CD14-positive monocyte (primary cell): ENCODE measurements around the gene EIF2B2. TPM values are rescaled to one million over a fixed set of nuclear protein-coding genes. Genes with fewer than 3 reads are reported as not detected.
A peak's percentile ranks its signal among the peaks of the same experiment; 100 is the strongest.

ENCODE experiments used
- DNase-seq, 3 donors: peaks; one replicate each; pipeline ENCODE4 v3.0.0-alpha.2; 2011 to 2022
- H2AFZ ChIP-seq: 2 replicates; pipeline ENCODE4 v1.6.0; 2012; ENCODE audit warnings: mild to moderate bottlenecking, low read depth, low read length, inconsistent platforms; ENCODE audit not compliant: insufficient read depth, poor library complexity, severe bottlenecking
- H3K27ac ChIP-seq, 2 donors: 1 replicate in 1 of 2; 2 replicates in 1 of 2; pipeline ENCODE4 v1.5.1; 2012 to 2013; ENCODE audit warnings: low read length in 2 of 2, control low read depth in 1 of 2, inconsistent platforms in 1 of 2, low read depth in 1 of 2, mild to moderate bottlenecking in 1 of 2
- H3K27me3 ChIP-seq, 2 donors: one replicate each; pipeline versions ENCODE4 v1.6.0 to v1.6.1; 2011 to 2013; ENCODE audit warnings: low read length in 2 of 2; ENCODE audit not compliant: control insufficient read depth in 2 of 2, insufficient read depth in 2 of 2
- H3K36me3 ChIP-seq, 2 donors: replicated peaks in 1 of 2; 1 replicate in 1 of 2; 2 replicates in 1 of 2; pipeline versions ENCODE4 v1.5.1 to v1.6.1; 2012 to 2013; ENCODE audit warnings: low read length in 2 of 2, control low read depth in 1 of 2, inconsistent platforms in 1 of 2, mild to moderate bottlenecking in 1 of 2; ENCODE audit not compliant: insufficient read depth in 2 of 2, control insufficient read depth in 1 of 2
- H3K4me1 ChIP-seq, 2 donors: 1 replicate in 1 of 2; 2 replicates in 1 of 2; pipeline versions ENCODE4 v1.5.1 to v1.6.1; 2012 to 2013; ENCODE audit warnings: low read length in 2 of 2, control low read depth in 1 of 2, inconsistent platforms in 1 of 2, mild to moderate bottlenecking in 1 of 2, moderate library complexity in 1 of 2; ENCODE audit not compliant: insufficient read depth in 2 of 2, control insufficient read depth in 1 of 2
- H3K4me2 ChIP-seq: replicated peaks from 2 replicates; pipeline ENCODE3; 2012; ENCODE audit warnings: low read length, moderate library complexity, mild to moderate bottlenecking; ENCODE audit not compliant: poor library complexity, severe bottlenecking; ENCODE audit errors: extremely low read depth
- H3K4me3 ChIP-seq, 3 experiments: fragments of 200-600 bp in 1 of 3; sonication (generic) in 1 of 3; replicated peaks in 1 of 3; 1 replicate in 2 of 3; 2 replicates in 1 of 3; pipeline ENCODE4 v1.5.1; 2011 to 2013; ENCODE audit warnings: low read length in 3 of 3, mild to moderate bottlenecking in 3 of 3, control low read depth in 2 of 3, low read depth in 2 of 3, inconsistent platforms in 1 of 3, moderate library complexity in 1 of 3
- H3K79me2 ChIP-seq: 2 replicates; pipeline ENCODE4 v1.6.0; 2012; ENCODE audit warnings: mild to moderate bottlenecking, control low read depth, inconsistent platforms, low read length, moderate library complexity; ENCODE audit not compliant: insufficient read depth
- H3K9ac ChIP-seq: 2 replicates; pipeline ENCODE4 v1.6.0; 2017; ENCODE audit warnings: low read length, mild to moderate bottlenecking; ENCODE audit not compliant: insufficient read depth, poor library complexity, severe bottlenecking
- H3K9me3 ChIP-seq, 2 donors: replicated peaks in 1 of 2; 1 replicate in 1 of 2; 2 replicates in 1 of 2; pipeline versions ENCODE4 v1.5.1 to v1.6.1; 2012 to 2013; ENCODE audit warnings: low read length in 2 of 2, control low read depth in 1 of 2; ENCODE audit not compliant: control insufficient read depth in 1 of 2, insufficient read depth in 1 of 2
- H4K20me1 ChIP-seq: 2 replicates; pipeline ENCODE4 v1.6.0; 2012; ENCODE audit warnings: mild to moderate bottlenecking, low read length, control low read depth, moderate library complexity; ENCODE audit not compliant: insufficient read depth
- H3K27ac Mint-ChIP-seq, 7 donors: one replicate each; pipeline ENCODE4 v1.8.0; 2020; ENCODE audit warnings: mild to moderate bottlenecking in 7 of 7, mixed read lengths in 7 of 7, moderate library complexity in 6 of 7, inconsistent platforms in 2 of 7
- H3K27me3 Mint-ChIP-seq, 3 donors: one replicate each; pipeline ENCODE4 v1.8.0; 2021 to 2022; ENCODE audit warnings: low read depth in 3 of 3, mild to moderate bottlenecking in 3 of 3, mixed read lengths in 3 of 3, moderate library complexity in 3 of 3, inconsistent platforms in 1 of 3
- H3K36me3 Mint-ChIP-seq, 2 donors: one replicate each; pipeline ENCODE4 v1.8.0; 2020; ENCODE audit warnings: mixed read lengths in 2 of 2, inconsistent platforms in 1 of 2, mild to moderate bottlenecking in 1 of 2
- H3K4me1 Mint-ChIP-seq: one replicate; pipeline ENCODE4 v1.8.0; 2020; ENCODE audit warnings: mild to moderate bottlenecking, mixed read lengths
- H3K4me3 Mint-ChIP-seq, 2 donors: one replicate each; pipeline ENCODE4 v1.8.0; 2020; ENCODE audit warnings: mild to moderate bottlenecking in 2 of 2, mixed read lengths in 2 of 2, moderate library complexity in 1 of 2
- H3K9me3 Mint-ChIP-seq, 7 donors: one replicate each; pipeline ENCODE4 v1.8.0; 2020 to 2022; ENCODE audit warnings: mixed read lengths in 7 of 7, mild to moderate bottlenecking in 6 of 7, moderate library complexity in 6 of 7, inconsistent platforms in 2 of 7
- WGBS: methylation state at CpG from one replicate; pipeline ENCODE4 v1.1.5; 2013; ENCODE audit warnings: missing lambda C conversion rate; ENCODE audit not compliant: insufficient coverage; 5-methylcytosine and 5-hydroxymethylcytosine counted together
- intact Hi-C, 2 donors: fragments of 100-400 bp; cut with micrococcal nuclease; formaldehyde crosslinking; loops; one replicate each; pipeline versions ENCODE4 v1.15.0 to v1.15.1; 2023
- polyA plus RNA-seq, 3 donors: library from polyadenylated mRNA; depleted of rRNA in 1 of 3; unstranded in 2 of 3; stranded (reverse) in 1 of 3; fragments of 300-500 nt in 2 of 3; fragments of >200 nt in 1 of 3; fragmentation: Illumina TruSeq in 2 of 3; gene quantifications; 1 replicate in 2 of 3; 2 replicates in 1 of 3; pipeline ENCODE4 v1.2.3, GENCODE V29; 2012 to 2021
- TF ChIP-seq, protein P1 (sequence below): fragments of 200-600 bp; IDR thresholded peaks from one replicate; pipeline ENCODE4 v1.8.0; 2022; ENCODE audit warnings: antibody characterized with exemption, mild to moderate bottlenecking

The EIF2B2 gene
- polyA plus RNA-seq, 3 donors, result 20.8 to 26.3 (median 23.9) TPM

- no CpG with 5 or more reads among the region's 2 CpGs for WGBS
- H3K9me3 ChIP-seq, result peaks cover 0 to 5% of the 10 kb centered on the region in 2 donors
- H3K27ac Mint-ChIP-seq, result no peak overlapping the region
- peaks cover 27% of the 10 kb centered on the region for H3K4me1 Mint-ChIP-seq
- intact Hi-C loops, result loop anchor here in 1 of 2 donors (5.0 to 10.0 kb wide), 2 partner anchors 34 to 64 kb away; partner anchors contain the start of genes ACYP1 and ZC2HC1C
- no peak for DNase-seq
- no peaks in the 10 kb centered on the region for H4K20me1 ChIP-seq
- no peak overlapping the region for H3K27ac ChIP-seq
- no peaks in the 10 kb centered on the region for H3K27me3 ChIP-seq
- peaks cover 8 to 17% of the 10 kb centered on the region in 2 donors for H3K36me3 ChIP-seq
- H2AFZ ChIP-seq, result no peak overlapping the region
- H3K27me3 Mint-ChIP-seq, result peaks cover 0 to 4% (median 2%) of the 10 kb centered on the region in 3 donors
- H3K4me1 ChIP-seq, result peaks cover 18 to 21% of the 10 kb centered on the region in 2 donors
- TF ChIP-seq, protein P1, sequence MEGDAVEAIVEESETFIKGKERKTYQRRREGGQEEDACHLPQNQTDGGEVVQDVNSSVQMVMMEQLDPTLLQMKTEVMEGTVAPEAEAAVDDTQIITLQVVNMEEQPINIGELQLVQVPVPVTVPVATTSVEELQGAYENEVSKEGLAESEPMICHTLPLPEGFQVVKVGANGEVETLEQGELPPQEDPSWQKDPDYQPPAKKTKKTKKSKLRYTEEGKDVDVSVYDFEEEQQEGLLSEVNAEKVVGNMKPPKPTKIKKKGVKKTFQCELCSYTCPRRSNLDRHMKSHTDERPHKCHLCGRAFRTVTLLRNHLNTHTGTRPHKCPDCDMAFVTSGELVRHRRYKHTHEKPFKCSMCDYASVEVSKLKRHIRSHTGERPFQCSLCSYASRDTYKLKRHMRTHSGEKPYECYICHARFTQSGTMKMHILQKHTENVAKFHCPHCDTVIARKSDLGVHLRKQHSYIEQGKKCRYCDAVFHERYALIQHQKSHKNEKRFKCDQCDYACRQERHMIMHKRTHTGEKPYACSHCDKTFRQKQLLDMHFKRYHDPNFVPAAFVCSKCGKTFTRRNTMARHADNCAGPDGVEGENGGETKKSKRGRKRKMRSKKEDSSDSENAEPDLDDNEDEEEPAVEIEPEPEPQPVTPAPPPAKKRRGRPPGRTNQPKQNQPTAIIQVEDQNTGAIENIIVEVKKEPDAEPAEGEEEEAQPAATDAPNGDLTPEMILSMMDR, result no peak
- H3K4me3 Mint-ChIP-seq, result no peak overlapping the region
- no peak overlapping the region for H3K4me2 ChIP-seq
- no peak overlapping the region for H3K9ac ChIP-seq
- H3K4me3 ChIP-seq, result no peak overlapping the region
- H3K36me3 Mint-ChIP-seq, result peaks cover 15 to 22% of the 10 kb centered on the region in 2 donors
- peaks cover 22% of the 10 kb centered on the region for H3K79me2 ChIP-seq
- H3K9me3 Mint-ChIP-seq, result peaks cover 0 to 5% (median under 1%) of the 10 kb centered on the region in 7 donors
Observed at GRCh38 chr14:75001261-75001660, 1.5 kb upstream of the EIF2B2 start.

GRCh38 chr14:75001899-75002298 lies 822 bp upstream of the EIF2B2 start:
- H3K4me3 Mint-ChIP-seq, result peak overlapping the region; percentile 98 to 99
- Histone ChIP-seq H3K9me3 (peaks cover 0 to 5% of the 10 kb centered on the region in 2 donors), H3K9ac (peak overlapping the region; percentile 86), H3K27me3 (no peaks in the 10 kb centered on the region), H4K20me1 (no peaks in the 10 kb centered on the region), H3K79me2 (peaks cover 22% of the 10 kb centered on the region), H2AFZ (peak overlapping the region; percentile 97), H3K4me3 (peak overlapping the region; percentile 63 to 96 (median 87)), H3K4me2 (peak overlapping the region; percentile 86), H3K36me3 (peaks cover 14 to 23% of the 10 kb centered on the region in 2 donors), H3K4me1 (peaks cover 18 to 21% of the 10 kb centered on the region in 2 donors), H3K27ac (peak overlapping the region; percentile 68 to 89)
- H3K4me1 Mint-ChIP-seq, result peaks cover 27% of the 10 kb centered on the region
- WGBS, result no CpG with 5 or more reads among the region's 1 CpG
- peaks cover 21 to 28% of the 10 kb centered on the region in 2 donors for H3K36me3 Mint-ChIP-seq
- intact Hi-C loops, result loop anchor here in 1 of 2 donors (5.0 to 10.0 kb wide), 2 partner anchors 35 to 63 kb away; partner anchors contain the start of genes ACYP1 and ZC2HC1C
- H3K9me3 Mint-ChIP-seq, result peaks cover 0 to 5% (median 0%) of the 10 kb centered on the region in 7 donors
- TF ChIP-seq, protein P1, result no peak
- H3K27ac Mint-ChIP-seq, result peak overlapping the region; percentile 93 to 99 (median 97)
- H3K27me3 Mint-ChIP-seq, result peaks cover 0 to 4% (median 2%) of the 10 kb centered on the region in 3 donors
- DNase-seq, result no peak
